Activated T-cell treated with anti-CD3 and anti-CD28 coated beads for 4 hours (primary cell): ENCODE results near the gene TBC1D9.

Experiments used
- DNase-seq: peaks from one replicate; pipeline ENCODE4 v3.0.0-alpha.2; 2020

The TBC1D9 gene

DNA sequence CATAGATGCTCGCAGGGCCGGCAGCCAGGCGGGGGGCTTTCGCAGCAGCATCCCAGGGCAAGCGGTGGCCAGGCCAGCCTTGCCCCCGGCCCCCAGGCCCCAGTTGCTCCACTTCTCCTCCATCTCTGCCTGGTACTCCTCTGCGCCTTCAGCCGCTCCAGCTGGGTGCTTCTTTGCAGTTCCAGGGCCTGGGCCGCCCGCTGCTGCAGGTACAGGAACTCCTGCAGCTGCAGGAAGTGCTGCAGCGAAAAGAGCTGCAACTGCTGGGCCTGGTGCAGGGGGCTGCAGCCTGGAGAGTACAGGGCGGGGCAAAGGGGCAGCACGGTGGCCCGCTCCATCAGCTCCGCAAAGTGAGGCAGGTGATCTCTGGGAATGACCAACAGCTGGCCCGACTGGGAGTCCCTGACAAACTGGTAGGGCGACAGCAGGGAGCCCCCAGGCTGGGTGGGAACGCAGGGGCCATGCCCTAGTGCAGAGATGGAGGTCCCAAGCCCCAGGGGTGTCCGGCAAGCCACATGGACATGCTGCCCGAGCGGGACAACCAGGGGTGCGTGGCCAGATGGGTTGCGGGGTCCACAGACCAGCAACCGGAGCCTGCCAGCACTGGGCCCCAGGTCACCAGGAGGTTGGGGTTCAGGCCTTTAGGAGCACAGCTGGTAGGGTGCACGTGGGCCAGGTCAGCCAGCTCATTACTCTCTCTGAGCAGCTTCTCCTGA is 111.6 kb downstream of the TBC1D9 start:
- DNase-seq = no peak

- no peak for DNase-seq
Measured at GRCh38 chr4:140643571-140644055, 112.6 kb downstream of the TBC1D9 start.

- no peak for DNase-seq
Measured at GRCh38 chr4:140642674-140643437, 113.3 kb downstream of the TBC1D9 start.

GRCh38 chr4:140641789-140642439 is 114.3 kb downstream of the TBC1D9 start:
- no peak for DNase-seq

DNA sequence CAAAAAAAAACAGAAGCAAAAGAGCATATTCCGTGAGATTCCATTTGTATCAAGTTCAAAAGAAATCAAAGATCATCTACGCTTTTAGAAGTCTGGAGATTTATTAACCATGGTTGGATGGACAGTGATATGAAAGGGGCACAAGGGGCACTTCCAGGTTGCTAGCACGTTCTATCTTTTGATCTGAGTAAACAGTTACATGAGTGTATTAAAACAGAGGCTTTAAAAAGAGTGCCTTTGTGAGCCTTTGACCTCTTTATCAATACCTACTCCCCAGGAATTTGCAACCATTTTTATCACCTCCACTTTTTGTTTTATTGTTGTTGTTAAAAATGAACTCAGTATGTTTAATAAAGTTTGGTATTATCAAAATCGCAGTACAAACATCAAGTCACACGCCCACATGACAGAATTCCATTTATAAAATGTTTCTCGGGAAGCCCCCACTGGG is 115.1 kb downstream of the TBC1D9 start:
- DNase-seq = no peak

- DNase-seq = no peak
Measured at GRCh38 chr4:140640150-140640748, 115.9 kb downstream of the TBC1D9 start.

DNA sequence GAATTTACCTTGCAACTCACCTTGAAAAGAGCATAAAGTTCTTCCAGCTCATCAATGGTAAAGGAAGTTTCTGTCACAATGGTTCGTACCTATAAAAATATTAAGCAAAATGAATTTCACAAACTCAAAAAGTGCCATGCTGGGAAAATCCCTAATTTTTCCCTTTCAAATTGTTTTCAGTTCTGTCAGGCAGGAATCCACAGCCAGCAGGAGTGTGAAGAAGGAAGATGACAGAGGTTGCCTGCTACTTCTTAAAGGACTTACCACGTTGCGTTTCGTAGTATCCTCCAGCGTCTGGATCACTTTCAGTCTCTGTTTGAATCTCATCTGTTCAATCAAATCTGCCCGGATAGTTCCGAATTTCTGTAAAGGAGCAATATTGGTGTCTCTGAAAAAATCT is 117.1 kb downstream of the TBC1D9 start:
- no peak for DNase-seq

DNA sequence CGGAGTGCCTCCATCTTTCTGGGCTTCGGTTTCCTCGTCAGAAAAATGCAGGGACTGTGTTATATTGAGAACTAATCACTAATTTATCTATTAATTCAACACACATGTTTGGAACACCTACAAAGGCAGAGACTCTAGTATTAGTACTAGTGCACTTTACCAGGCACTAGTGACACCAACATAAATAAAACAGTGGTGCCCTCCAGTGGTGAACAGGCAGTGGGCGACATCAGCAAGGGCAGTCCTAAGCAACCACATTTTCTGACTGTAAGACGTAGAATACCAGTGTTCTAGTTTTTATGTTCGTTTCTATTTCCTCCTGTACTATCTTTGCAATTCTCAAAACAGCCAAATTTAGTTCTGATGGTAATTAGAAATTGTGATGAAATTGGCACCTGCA is 118.3 kb downstream of the TBC1D9 start:
- DNase-seq = no peak

- DNase-seq = no peak
Measured at GRCh38 chr4:140635606-140636005, 120.6 kb downstream of the TBC1D9 start.

GRCh38 chr4:140633951-140634350 is 122.2 kb downstream of the TBC1D9 start:
- DNase-seq = no peak

DNA sequence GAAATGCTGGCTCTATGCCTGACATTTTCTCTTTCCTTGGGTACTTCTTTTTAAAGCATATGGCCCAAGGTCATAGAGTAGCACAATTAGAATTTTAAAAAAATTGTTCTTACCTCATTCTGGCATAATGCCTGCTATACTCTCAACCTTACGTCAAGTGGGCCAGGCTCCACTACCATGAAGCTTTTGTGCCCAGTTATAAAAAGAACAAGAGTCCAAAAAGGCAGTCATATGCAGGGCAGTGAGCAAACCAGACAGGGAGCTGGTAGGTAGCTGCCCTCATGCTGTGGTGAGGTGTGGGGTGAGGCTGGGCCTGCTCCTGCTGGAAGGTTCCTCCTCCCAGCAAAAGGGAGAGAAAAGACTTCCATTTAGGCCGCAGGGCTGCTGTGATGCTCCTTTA is 123.1 kb downstream of the TBC1D9 start:
- DNase-seq = no peak

DNA sequence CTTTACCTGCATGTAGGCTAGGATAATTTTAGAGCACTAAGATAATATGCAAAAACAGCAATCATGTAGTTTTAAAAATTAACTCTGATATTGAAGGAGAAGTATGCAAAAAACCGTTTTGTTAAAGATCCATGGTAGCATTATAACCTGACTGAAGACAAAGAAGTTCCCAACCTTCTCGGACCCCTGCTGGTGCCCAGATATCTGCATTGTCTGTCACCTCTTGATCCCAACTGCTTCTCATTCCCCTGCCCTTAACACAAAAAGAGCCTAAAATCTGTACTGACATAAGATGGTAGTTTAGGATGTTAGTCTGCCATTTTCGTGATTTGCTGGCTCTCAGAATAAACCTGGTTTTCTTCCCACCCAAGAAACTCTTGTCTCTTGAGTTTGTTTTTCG is 125.9 kb downstream of the TBC1D9 start:
- DNase-seq = no peak

- no peak for DNase-seq
Measured at GRCh38 chr4:140628016-140628415, 128.2 kb downstream of the TBC1D9 start.

- no peak for DNase-seq
Measured at GRCh38 chr4:140626661-140627376, 129.4 kb downstream of the TBC1D9 start.

- DNase-seq = no peak
Measured at GRCh38 chr4:140622333-140622958, 133.7 kb downstream of the TBC1D9 start.

GRCh38 chr4:140621161-140621560 is 135.0 kb downstream of the TBC1D9 start:
- DNase-seq = no peak

GRCh38 chr4:140617499-140618248 is 138.5 kb downstream of the TBC1D9 start:
- no peak for DNase-seq

DNA sequence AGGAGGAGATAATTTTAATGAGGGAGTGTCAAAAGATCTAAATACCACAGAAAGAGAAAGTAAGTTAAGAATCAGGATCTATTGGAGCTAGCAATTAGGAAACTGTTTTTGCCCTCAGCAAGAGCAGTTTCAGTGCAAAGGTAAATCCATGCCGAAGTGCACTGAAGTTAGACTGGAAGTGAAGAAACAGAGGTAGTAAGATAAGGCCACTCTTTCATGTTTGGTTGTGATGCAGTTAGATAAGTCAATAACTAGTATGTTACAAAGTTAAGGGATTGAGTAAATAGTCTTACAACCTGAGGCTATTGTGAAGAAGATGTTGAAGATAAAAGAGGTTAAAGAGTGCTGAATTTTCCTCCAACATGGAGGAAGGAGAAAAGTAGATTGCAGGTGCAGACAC is 140.7 kb downstream of the TBC1D9 start:
- DNase-seq = no peak

DNA sequence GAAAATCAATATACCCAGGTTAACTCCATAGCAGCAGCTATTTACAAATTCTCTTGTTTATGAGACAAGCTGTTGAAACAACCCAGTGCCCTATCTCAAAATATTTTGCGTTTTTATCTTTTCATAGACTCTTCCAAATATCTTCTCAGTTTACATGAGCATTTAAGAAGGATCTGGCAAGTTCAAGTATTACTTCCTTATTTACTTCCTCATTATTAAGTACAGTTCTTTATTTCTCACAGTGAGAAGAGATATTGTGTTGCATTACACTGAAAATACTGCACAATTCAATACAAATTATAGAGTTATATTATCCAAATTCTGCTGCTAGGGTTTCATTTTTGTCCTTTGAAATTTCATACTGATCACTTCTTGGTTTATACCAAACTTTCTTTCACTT is 143.8 kb downstream of the TBC1D9 start:
- DNase-seq = no peak

- no peak for DNase-seq
Measured at GRCh38 chr4:140611854-140612253, 144.3 kb downstream of the TBC1D9 start.
